GM23338 (cell line): ENCODE data around the gene SNX9. TPM values are rescaled to one million over a fixed set of nuclear protein-coding genes. Genes with fewer than 3 reads are reported as not detected.

ENCODE experiments used
- ATAC-seq: fragments of 200-7000 bp; cut with Tn5 transposase; 3 replicates; pipeline ENCODE4 v1.9.1; 2020
- DNase-seq: peaks from one replicate; pipeline ENCODE4 v3.0.0-alpha.2; 2015; ENCODE audit warnings: low spot score
- H2AFZ ChIP-seq: fragments of 200-600 bp; sonication (generic); 2 replicates; pipeline ENCODE4 v1.8.0; 2016; ENCODE audit warnings: antibody characterized with exemption, mild to moderate bottlenecking, moderate library complexity
- H3F3A ChIP-seq: fragments of 200-600 bp; sonication (generic); replicated peaks from 2 replicates; pipeline ENCODE4 v1.8.0; 2017; ENCODE audit warnings: antibody characterized with exemption, mixed run types, low read depth
- H3K27ac ChIP-seq: fragments of 200-600 bp; sonication (generic); 2 replicates; pipeline ENCODE4 v1.6.1; 2016; ENCODE audit warnings: low read depth
- H3K27me3 ChIP-seq: fragments of 200-600 bp; sonication (generic); 2 replicates; pipeline ENCODE4 v1.8.0; 2016; ENCODE audit warnings: mild to moderate bottlenecking, mixed run types, moderate library complexity; ENCODE audit not compliant: insufficient read depth
- H3K36me3 ChIP-seq: fragments of 200-600 bp; sonication (generic); 2 replicates; pipeline ENCODE4 v1.8.0; 2016; ENCODE audit warnings: mild to moderate bottlenecking; ENCODE audit not compliant: insufficient read depth
- H3K4me1 ChIP-seq: fragments of 200-600 bp; sonication (generic); 2 replicates; pipeline ENCODE4 v1.8.0; 2016; ENCODE audit warnings: mild to moderate bottlenecking, moderate library complexity; ENCODE audit not compliant: insufficient read depth
- H3K4me2 ChIP-seq: fragments of 200-600 bp; sonication (generic); 2 replicates; pipeline ENCODE4 v1.7.1; 2017; ENCODE audit warnings: mixed run types
- H3K4me3 ChIP-seq: fragments of 200-600 bp; sonication (generic); 2 replicates; pipeline ENCODE4 v1.6.1; 2016; ENCODE audit warnings: mixed run types
- H3K79me2 ChIP-seq: fragments of 200-600 bp; sonication (generic); replicated peaks from 2 replicates; pipeline ENCODE4 v1.8.0; 2017; ENCODE audit warnings: mild to moderate bottlenecking; ENCODE audit not compliant: insufficient read depth
- H3K9me2 ChIP-seq: fragments of 200-600 bp; sonication (generic); 2 replicates; pipeline ENCODE4 v1.8.0; 2017; ENCODE audit not compliant: insufficient read depth
- H4K20me1 ChIP-seq: fragments of 200-600 bp; sonication (generic); replicated peaks from 2 replicates; pipeline ENCODE4 v1.8.0; 2017; ENCODE audit warnings: mild to moderate bottlenecking; ENCODE audit not compliant: insufficient read depth
- H3K27ac Mint-ChIP-seq: 2 replicates; pipeline ENCODE4 v1.8.0; 2020; ENCODE audit warnings: inconsistent platforms, mild to moderate bottlenecking, moderate library complexity, mixed read lengths
- H3K27me3 Mint-ChIP-seq: 3 replicates; pipeline ENCODE4 v1.8.0; 2022; ENCODE audit warnings: low read depth, mild to moderate bottlenecking, moderate library complexity, mixed read lengths, inconsistent platforms; ENCODE audit not compliant: insufficient read depth, poor library complexity
- H3K36me3 Mint-ChIP-seq: 3 replicates; pipeline ENCODE4 v1.8.0; 2021; ENCODE audit warnings: low read depth, mild to moderate bottlenecking, inconsistent platforms, moderate library complexity, mixed read lengths
- H3K4me1 Mint-ChIP-seq: 3 replicates; pipeline ENCODE4 v1.8.0; 2020; ENCODE audit warnings: mild to moderate bottlenecking, inconsistent platforms, mixed read lengths
- H3K4me3 Mint-ChIP-seq: 3 replicates; pipeline ENCODE4 v1.8.0; 2021; ENCODE audit warnings: moderate library complexity, mild to moderate bottlenecking, inconsistent platforms, mixed read lengths
- H3K9me3 Mint-ChIP-seq: 3 replicates; pipeline ENCODE4 v1.8.0; 2020; ENCODE audit warnings: moderate library complexity, mild to moderate bottlenecking, inconsistent platforms, mixed read lengths
- CREB1 ChIP-seq: fragments of 250-450 bp; sonication (Bioruptor Pico); IDR thresholded peaks from 2 replicates; pipeline ENCODE4 v1.5.0; 2020; ENCODE audit warnings: low read depth, mild to moderate bottlenecking, moderate library complexity
- EZH2 ChIP-seq: fragments of 200-600 bp; sonication (generic); IDR thresholded peaks from one replicate; pipeline ENCODE4 v1.8.0; 2017; ENCODE audit warnings: antibody characterized with exemption, mild to moderate bottlenecking, low read depth; ENCODE audit not compliant: unreplicated experiment
- EZH2phosphoT487 ChIP-seq: fragments of 200-600 bp; sonication (generic); IDR thresholded peaks from one replicate; pipeline ENCODE4 v1.8.1; 2018; ENCODE audit warnings: antibody characterized with exemption; ENCODE audit not compliant: unreplicated experiment
- JUNB ChIP-seq: IDR thresholded peaks from one replicate; pipeline ENCODE4 v1.6.1; 2016; ENCODE audit warnings: antibody characterized with exemption; ENCODE audit not compliant: unreplicated experiment
- NANOG ChIP-seq: IDR thresholded peaks from 2 replicates; pipeline ENCODE4 v1.6.1; 2016; ENCODE audit warnings: antibody characterized with exemption, borderline replicate concordance
- POLR2AphosphoS5 ChIP-seq: IDR thresholded peaks from 2 replicates; pipeline ENCODE4 v1.6.1; 2016; ENCODE audit warnings: antibody characterized with exemption, low read depth
- STAT1 ChIP-seq: IDR thresholded peaks from one replicate; pipeline ENCODE4 v1.6.1; 2016; ENCODE audit warnings: antibody characterized with exemption; ENCODE audit not compliant: unreplicated experiment
- ZNF114 ChIP-seq: fragments of 250-450 bp; sonication (Bioruptor Pico); IDR thresholded peaks from 2 replicates; pipeline ENCODE4 v1.5.0; 2020; ENCODE audit warnings: mild to moderate bottlenecking, moderate library complexity
- polyA plus RNA-seq: library from polyadenylated mRNA; unstranded; fragments of >200 nt; fragmentation: Nextera tagmentation; extraction: Ambion mirVana; gene quantifications from 2 replicates; pipeline ENCODE4 v1.2.1, GENCODE V29; 2016
- total RNA-seq: library from RNA; depleted of rRNA; stranded (reverse); fragments of >200 nt; shearing (Covaris generic); gene quantifications from 2 replicates; pipeline ENCODE4 v1.2.3, GENCODE V29; 2014
- TF ChIP-seq, protein P1 (sequence below): IDR thresholded peaks from one replicate; pipeline ENCODE4 v1.6.1; 2018; ENCODE audit warnings: antibody characterized with exemption; ENCODE audit not compliant: unreplicated experiment
- TF ChIP-seq, protein P2 (sequence below), 2 experiments: fragments of 200-600 bp in 1 of 2; sonication (generic) in 1 of 2; conservative IDR thresholded peaks; 2 replicates each; pipeline versions ENCODE4 v1.5.1 to v1.6.1; 2016 to 2017; ENCODE audit warnings: antibody characterized with exemption in 2 of 2, low read depth in 2 of 2, mild to moderate bottlenecking in 2 of 2, moderate library complexity in 1 of 2
- TF ChIP-seq, protein P3 (sequence below): fragments of 250-450 bp; sonication (Bioruptor Pico); IDR thresholded peaks from 2 replicates; pipeline ENCODE4 v1.5.0; 2020; ENCODE audit warnings: mild to moderate bottlenecking, moderate library complexity

SNX9 gene
- total and polyA plus RNA-seq, 2 experiments from 2014 or later, result 18.4 to 23.3 TPM

DNA sequence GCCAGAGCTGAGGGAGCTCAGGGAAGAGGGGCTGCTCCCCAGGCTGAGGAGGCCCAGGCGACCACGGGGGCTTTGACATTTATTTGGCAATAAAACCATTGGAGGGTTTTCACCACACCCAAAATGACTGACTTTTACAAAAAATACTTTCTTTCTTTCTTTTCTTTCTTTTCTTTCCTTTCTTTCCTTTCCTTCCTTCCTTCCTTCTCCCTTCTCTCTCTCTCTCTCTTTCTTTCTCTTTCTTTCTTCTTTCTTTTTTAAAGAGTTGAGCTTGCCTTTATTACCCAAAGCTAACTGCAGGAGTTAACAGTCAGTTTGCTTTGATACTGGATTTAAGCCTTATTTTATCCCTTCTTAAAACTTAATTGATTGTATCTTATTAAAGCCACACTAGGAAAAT is 17.2 kb downstream of the SNX9 start (continued):
- TF ChIP-seq NANOG (no peak), ZNF114 (CRISPR knock-in tag) (no peak), POLR2AphosphoS5 (no peak)
- TF ChIP-seq, protein P1, sequence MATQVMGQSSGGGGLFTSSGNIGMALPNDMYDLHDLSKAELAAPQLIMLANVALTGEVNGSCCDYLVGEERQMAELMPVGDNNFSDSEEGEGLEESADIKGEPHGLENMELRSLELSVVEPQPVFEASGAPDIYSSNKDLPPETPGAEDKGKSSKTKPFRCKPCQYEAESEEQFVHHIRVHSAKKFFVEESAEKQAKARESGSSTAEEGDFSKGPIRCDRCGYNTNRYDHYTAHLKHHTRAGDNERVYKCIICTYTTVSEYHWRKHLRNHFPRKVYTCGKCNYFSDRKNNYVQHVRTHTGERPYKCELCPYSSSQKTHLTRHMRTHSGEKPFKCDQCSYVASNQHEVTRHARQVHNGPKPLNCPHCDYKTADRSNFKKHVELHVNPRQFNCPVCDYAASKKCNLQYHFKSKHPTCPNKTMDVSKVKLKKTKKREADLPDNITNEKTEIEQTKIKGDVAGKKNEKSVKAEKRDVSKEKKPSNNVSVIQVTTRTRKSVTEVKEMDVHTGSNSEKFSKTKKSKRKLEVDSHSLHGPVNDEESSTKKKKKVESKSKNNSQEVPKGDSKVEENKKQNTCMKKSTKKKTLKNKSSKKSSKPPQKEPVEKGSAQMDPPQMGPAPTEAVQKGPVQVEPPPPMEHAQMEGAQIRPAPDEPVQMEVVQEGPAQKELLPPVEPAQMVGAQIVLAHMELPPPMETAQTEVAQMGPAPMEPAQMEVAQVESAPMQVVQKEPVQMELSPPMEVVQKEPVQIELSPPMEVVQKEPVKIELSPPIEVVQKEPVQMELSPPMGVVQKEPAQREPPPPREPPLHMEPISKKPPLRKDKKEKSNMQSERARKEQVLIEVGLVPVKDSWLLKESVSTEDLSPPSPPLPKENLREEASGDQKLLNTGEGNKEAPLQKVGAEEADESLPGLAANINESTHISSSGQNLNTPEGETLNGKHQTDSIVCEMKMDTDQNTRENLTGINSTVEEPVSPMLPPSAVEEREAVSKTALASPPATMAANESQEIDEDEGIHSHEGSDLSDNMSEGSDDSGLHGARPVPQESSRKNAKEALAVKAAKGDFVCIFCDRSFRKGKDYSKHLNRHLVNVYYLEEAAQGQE, result no peak
- TF ChIP-seq, protein P2, sequence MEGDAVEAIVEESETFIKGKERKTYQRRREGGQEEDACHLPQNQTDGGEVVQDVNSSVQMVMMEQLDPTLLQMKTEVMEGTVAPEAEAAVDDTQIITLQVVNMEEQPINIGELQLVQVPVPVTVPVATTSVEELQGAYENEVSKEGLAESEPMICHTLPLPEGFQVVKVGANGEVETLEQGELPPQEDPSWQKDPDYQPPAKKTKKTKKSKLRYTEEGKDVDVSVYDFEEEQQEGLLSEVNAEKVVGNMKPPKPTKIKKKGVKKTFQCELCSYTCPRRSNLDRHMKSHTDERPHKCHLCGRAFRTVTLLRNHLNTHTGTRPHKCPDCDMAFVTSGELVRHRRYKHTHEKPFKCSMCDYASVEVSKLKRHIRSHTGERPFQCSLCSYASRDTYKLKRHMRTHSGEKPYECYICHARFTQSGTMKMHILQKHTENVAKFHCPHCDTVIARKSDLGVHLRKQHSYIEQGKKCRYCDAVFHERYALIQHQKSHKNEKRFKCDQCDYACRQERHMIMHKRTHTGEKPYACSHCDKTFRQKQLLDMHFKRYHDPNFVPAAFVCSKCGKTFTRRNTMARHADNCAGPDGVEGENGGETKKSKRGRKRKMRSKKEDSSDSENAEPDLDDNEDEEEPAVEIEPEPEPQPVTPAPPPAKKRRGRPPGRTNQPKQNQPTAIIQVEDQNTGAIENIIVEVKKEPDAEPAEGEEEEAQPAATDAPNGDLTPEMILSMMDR (conservative IDR thresholded peaks at IDR 0.05; ENCODE audit: low read depth in 2 of 2), result no peak

DNA sequence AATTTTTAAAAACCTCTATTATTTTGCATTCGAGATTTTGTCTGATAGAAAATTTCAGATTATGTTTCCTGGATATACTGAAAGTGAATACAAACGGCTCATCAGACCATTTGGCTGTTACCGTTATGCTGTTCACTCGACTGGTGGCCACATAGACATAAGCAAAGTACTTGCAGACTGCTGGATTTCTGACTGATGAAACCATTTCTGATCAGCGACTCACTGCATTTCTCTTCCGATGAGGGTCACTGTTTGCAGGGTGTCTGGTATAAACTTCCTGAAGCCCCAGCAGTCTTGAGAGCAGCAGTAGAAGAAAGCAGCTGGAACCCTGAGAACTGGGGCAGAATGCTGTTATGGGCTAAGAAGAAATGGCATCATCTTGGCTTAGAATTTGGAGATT is 17.7 kb downstream of the SNX9 start:
- peaks cover 3% of the 10 kb centered on the region for H3K27me3 Mint-ChIP-seq
- peaks cover 60% of the 10 kb centered on the region for H3K4me1 Mint-ChIP-seq

More for the DNA sequence above, 17.7 kb downstream of the SNX9 start:
- Histone ChIP-seq H3K79me2 (peaks cover 98% of the 10 kb centered on the region), H3K27ac (no peak overlapping the region), H3K27me3 (no peaks in the 10 kb centered on the region), H3F3A (no peaks in the 10 kb centered on the region), H3K4me1 (peaks cover 47% of the 10 kb centered on the region), H4K20me1 (peaks cover 5% of the 10 kb centered on the region; the same call in 1 of the 2 replicates), H3K4me3 (no peak overlapping the region), H3K4me2 (no peak overlapping the region), H3K9me2 (no peaks in the 10 kb centered on the region), H3K36me3 (no peaks in the 10 kb centered on the region), H2AFZ (no peak overlapping the region)
- Mint-ChIP-seq H3K9me3 (no peaks in the 10 kb centered on the region), H3K4me3 (no peak overlapping the region), H3K27ac (no peak overlapping the region), H3K36me3 (no peaks in the 10 kb centered on the region; the same call in 2 of the 3 replicates)
- no peak for ATAC-seq
- DNase-seq, result no peak
- no peak for TF ChIP-seq EZH2phosphoT487
- no peak for TF ChIP-seq POLR2AphosphoS5
- TF ChIP-seq ZNF114 (CRISPR knock-in tag), result no peak
- TF ChIP-seq CREB1 (CRISPR knock-in tag), result no peak
- TF ChIP-seq, protein P3, sequence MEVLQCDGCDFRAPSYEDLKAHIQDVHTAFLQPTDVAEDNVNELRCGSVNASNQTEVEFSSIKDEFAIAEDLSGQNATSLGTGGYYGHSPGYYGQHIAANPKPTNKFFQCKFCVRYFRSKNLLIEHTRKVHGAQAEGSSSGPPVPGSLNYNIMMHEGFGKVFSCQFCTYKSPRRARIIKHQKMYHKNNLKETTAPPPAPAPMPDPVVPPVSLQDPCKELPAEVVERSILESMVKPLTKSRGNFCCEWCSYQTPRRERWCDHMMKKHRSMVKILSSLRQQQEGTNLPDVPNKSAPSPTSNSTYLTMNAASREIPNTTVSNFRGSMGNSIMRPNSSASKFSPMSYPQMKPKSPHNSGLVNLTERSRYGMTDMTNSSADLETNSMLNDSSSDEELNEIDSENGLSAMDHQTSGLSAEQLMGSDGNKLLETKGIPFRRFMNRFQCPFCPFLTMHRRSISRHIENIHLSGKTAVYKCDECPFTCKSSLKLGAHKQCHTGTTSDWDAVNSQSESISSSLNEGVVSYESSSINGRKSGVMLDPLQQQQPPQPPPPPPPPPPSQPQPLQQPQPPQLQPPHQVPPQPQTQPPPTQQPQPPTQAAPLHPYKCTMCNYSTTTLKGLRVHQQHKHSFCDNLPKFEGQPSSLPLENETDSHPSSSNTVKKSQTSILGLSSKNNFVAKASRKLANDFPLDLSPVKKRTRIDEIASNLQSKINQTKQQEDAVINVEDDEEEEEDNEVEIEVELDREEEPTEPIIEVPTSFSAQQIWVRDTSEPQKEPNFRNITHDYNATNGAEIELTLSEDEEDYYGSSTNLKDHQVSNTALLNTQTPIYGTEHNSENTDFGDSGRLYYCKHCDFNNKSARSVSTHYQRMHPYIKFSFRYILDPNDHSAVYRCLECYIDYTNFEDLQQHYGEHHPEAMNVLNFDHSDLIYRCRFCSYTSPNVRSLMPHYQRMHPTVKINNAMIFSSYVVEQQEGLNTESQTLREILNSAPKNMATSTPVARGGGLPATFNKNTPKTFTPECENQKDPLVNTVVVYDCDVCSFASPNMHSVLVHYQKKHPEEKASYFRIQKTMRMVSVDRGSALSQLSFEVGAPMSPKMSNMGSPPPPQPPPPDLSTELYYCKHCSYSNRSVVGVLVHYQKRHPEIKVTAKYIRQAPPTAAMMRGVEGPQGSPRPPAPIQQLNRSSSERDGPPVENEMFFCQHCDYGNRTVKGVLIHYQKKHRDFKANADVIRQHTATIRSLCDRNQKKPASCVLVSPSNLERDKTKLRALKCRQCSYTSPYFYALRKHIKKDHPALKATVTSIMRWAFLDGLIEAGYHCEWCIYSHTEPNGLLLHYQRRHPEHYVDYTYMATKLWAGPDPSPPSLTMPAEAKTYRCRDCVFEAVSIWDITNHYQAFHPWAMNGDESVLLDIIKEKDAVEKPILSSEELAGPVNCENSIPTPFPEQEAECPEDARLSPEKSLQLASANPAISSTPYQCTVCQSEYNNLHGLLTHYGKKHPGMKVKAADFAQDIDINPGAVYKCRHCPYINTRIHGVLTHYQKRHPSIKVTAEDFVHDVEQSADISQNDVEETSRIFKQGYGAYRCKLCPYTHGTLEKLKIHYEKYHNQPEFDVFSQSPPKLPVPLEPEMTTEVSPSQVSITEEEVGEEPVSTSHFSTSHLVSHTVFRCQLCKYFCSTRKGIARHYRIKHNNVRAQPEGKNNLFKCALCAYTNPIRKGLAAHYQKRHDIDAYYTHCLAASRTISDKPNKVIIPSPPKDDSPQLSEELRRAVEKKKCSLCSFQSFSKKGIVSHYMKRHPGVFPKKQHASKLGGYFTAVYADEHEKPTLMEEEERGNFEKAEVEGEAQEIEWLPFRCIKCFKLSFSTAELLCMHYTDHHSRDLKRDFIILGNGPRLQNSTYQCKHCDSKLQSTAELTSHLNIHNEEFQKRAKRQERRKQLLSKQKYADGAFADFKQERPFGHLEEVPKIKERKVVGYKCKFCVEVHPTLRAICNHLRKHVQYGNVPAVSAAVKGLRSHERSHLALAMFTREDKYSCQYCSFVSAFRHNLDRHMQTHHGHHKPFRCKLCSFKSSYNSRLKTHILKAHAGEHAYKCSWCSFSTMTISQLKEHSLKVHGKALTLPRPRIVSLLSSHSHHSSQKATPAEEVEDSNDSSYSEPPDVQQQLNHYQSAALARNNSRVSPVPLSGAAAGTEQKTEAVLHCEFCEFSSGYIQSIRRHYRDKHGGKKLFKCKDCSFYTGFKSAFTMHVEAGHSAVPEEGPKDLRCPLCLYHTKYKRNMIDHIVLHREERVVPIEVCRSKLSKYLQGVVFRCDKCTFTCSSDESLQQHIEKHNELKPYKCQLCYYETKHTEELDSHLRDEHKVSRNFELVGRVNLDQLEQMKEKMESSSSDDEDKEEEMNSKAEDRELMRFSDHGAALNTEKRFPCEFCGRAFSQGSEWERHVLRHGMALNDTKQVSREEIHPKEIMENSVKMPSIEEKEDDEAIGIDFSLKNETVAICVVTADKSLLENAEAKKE (CRISPR knock-in tag), result no peak
- TF ChIP-seq, protein P2 (conservative IDR thresholded peaks at IDR 0.05; ENCODE audit: low read depth in 2 of 2), result no peak
- TF ChIP-seq EZH2, result no peak
- no peak for TF ChIP-seq JUNB
- no peak for TF ChIP-seq STAT1
